ENCODE data around the gene SETBP1. TPM values are rescaled to one million over a fixed set of nuclear protein-coding genes. Genes with fewer than 3 reads are reported as not detected.

Gene SETBP1
- total and polyA plus RNA-seq, 2 donors from 2014 or later: 2.7 to 71.7 TPM

DNA sequence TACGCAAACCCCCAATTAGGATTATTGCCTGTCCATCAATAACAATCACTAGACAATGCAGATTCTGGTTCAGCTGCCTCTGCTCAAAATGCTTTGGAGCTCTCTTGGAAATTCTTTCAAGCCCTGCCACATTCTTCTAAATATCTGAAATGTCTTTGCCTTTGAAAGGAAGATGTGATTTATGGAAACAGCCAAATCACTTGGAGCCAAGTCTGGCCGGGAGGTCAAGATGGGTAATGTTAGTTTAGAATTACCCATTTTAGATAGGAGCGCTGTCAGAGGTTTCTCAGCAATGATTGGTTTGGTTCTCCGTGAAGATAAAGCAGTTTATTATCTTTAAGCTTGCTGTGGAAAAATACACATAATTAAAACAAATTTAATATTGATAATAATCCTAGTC, 306.7 kb downstream of the SETBP1 start:
- TF ChIP-seq, protein P1, sequence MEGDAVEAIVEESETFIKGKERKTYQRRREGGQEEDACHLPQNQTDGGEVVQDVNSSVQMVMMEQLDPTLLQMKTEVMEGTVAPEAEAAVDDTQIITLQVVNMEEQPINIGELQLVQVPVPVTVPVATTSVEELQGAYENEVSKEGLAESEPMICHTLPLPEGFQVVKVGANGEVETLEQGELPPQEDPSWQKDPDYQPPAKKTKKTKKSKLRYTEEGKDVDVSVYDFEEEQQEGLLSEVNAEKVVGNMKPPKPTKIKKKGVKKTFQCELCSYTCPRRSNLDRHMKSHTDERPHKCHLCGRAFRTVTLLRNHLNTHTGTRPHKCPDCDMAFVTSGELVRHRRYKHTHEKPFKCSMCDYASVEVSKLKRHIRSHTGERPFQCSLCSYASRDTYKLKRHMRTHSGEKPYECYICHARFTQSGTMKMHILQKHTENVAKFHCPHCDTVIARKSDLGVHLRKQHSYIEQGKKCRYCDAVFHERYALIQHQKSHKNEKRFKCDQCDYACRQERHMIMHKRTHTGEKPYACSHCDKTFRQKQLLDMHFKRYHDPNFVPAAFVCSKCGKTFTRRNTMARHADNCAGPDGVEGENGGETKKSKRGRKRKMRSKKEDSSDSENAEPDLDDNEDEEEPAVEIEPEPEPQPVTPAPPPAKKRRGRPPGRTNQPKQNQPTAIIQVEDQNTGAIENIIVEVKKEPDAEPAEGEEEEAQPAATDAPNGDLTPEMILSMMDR (IDR thresholded peaks at IDR 0.05; ENCODE audit: borderline replicate concordance, extremely low read depth, insufficient read depth): no peak
- FAIRE-seq (no peak), DNase-seq (no peak)
- no peaks in the 10 kb centered on the region for H3K4me1 ChIP-seq (ENCODE audit: control insufficient read depth in 2 of 3, insufficient read depth in 2 of 3, low read depth in 1 of 3, low read length in 3 of 3)
- no peaks in the 10 kb centered on the region for H3K9me3 ChIP-seq (ENCODE audit: control insufficient read depth in 2 of 3, insufficient read depth in 1 of 3, low read length in 3 of 3)
- intact Hi-C loops (cut with DNase I): no loop called here
- H3K9ac ChIP-seq (ENCODE audit: low read length in 3 of 3): no peak overlapping the region
- no peak overlapping the region for H3K4me3 ChIP-seq (ENCODE audit: low read length in 3 of 3)
- no peaks in the 10 kb centered on the region for H3K27me3 ChIP-seq (ENCODE audit: control insufficient read depth, insufficient read depth, low read length)
- no peak overlapping the region for H3K27ac ChIP-seq (ENCODE audit: low read depth in 2 of 2, low read length in 2 of 2)
- H3K36me3 ChIP-seq (ENCODE audit: control insufficient read depth in 2 of 3, insufficient read depth in 3 of 3, low read length in 3 of 3): no peaks in the 10 kb centered on the region

DNA sequence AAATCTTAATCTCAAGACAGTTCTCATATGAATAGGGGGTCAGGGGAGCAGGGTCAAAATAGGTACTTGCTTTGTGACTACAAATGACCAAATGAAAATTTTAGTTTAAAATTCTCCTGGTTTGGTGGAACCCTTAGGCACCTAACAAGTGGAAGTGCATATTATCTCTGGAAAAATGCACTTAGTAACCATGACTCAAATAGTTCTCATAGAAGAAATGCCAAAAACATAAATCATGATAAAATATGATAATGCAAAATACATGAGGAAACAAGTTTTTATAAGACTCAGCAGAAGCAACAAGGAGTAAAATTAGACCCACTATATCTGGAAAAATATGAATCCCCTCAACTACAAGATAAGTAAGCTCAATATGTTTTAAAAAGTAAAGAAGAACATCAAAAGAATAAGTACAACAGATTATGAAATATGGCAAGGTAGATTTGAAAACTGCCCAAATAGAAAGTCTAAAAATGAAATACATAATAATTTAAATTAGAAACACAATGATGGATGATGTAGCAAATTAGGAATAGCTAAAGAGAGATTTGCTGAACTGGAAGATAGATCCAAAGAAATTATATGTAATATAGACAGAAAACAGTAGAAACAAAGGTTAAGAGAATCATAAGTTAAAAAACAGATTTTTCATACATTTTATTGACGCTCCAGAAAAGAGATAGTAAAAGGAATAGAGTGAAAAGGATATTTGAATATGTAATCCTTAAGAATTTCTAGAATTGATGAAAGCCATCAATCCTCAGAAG, 308.3 kb downstream of the SETBP1 start:
- Histone ChIP-seq H3K9me3 (ENCODE audit: control insufficient read depth in 2 of 3, insufficient read depth in 1 of 3, low read length in 3 of 3) (no peaks in the 10 kb centered on the region), H3K27ac (ENCODE audit: low read depth in 2 of 2, low read length in 2 of 2) (no peak overlapping the region), H3K4me1 (ENCODE audit: control insufficient read depth in 2 of 3, insufficient read depth in 2 of 3, low read depth in 1 of 3, low read length in 3 of 3) (no peaks in the 10 kb centered on the region), H3K4me3 (ENCODE audit: low read length in 3 of 3) (no peak overlapping the region), H3K9ac (ENCODE audit: low read length in 3 of 3) (no peak overlapping the region), H3K27me3 (ENCODE audit: control insufficient read depth, insufficient read depth, low read length) (no peaks in the 10 kb centered on the region), H3K36me3 (ENCODE audit: control insufficient read depth in 2 of 3, insufficient read depth in 3 of 3, low read length in 3 of 3) (no peaks in the 10 kb centered on the region)
- DNase-seq (no peak), FAIRE-seq (no peak)
- TF ChIP-seq, protein P1 (IDR thresholded peaks at IDR 0.05; ENCODE audit: borderline replicate concordance, extremely low read depth, insufficient read depth): no peak
- intact Hi-C loops (cut with DNase I): no loop called here

DNA sequence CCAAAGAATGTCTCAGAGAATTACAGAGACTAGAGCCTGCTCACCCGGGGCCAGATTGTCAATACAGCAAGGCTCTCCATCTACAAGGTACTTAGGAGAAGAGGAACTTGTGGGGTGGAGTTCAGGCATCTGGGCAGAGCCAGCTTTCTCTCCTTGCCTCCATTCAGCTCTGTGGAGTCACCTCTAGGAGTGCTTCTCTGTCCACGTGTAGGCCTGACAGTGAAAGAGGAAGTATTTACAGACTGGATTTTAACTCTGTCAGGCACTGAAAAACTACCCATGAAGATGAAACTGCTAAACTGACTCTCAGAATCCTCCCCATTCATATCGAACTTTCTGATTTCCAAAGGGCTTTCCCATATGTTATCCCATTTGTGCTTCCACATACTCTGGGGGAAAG, 315.6 kb downstream of the SETBP1 start:
- Histone ChIP-seq H3K4me1 (ENCODE audit: control insufficient read depth in 2 of 3, insufficient read depth in 2 of 3, low read depth in 1 of 3, low read length in 3 of 3) (no peaks in the 10 kb centered on the region), H3K27ac (ENCODE audit: low read depth in 2 of 2, low read length in 2 of 2) (no peak overlapping the region), H3K36me3 (ENCODE audit: control insufficient read depth in 2 of 3, insufficient read depth in 3 of 3, low read length in 3 of 3) (no peaks in the 10 kb centered on the region), H3K9me3 (ENCODE audit: control insufficient read depth in 2 of 3, insufficient read depth in 1 of 3, low read length in 3 of 3) (no peaks in the 10 kb centered on the region), H3K27me3 (ENCODE audit: control insufficient read depth, insufficient read depth, low read length) (no peaks in the 10 kb centered on the region), H3K4me3 (ENCODE audit: low read length in 3 of 3) (no peak overlapping the region), H3K9ac (ENCODE audit: low read length in 3 of 3) (no peak overlapping the region)
- TF ChIP-seq, protein P1 (IDR thresholded peaks at IDR 0.05; ENCODE audit: borderline replicate concordance, extremely low read depth, insufficient read depth): no peak
- DNase-seq (no peak), FAIRE-seq (no peak)
- intact Hi-C loops (cut with DNase I): no loop called here

Measured in kidney (tissue), 14 donors.